Stimulated activated CD4-positive, alpha-beta T cell treated with anti-CD3 and anti-CD28 coated beads, Interleukin-15, amount 100 ng/mL, for 48 hours (primary cell): ENCODE measurements around the gene SERPINA1.
A peak's percentile ranks its signal among the peaks of the same experiment; 100 is the strongest.

Experiments
- DNase-seq, 2 donors: peaks; one replicate each; pipeline ENCODE4 v3.0.0-alpha.2; 2020; ENCODE audit warnings: low read depth in 2 of 2

SERPINA1 gene

GRCh38 chr14:94397289-94398181 is 9.1 kb upstream of the SERPINA1 start:
- DNase-seq, result no peak

- no peak for DNase-seq
These were observed 8.3 kb upstream of the SERPINA1 start for GRCh38 chr14:94396628-94397225.

GRCh38 chr14:94395888-94396574 is 7.6 kb upstream of the SERPINA1 start:
- no peak for DNase-seq

GRCh38 chr14:94395282-94395887 is 7.0 kb upstream of the SERPINA1 start:
- no peak for DNase-seq

- peak; percentile 25 to 35 for DNase-seq
These were observed 6.3 kb upstream of the SERPINA1 start for GRCh38 chr14:94394581-94395207.

GRCh38 chr14:94394025-94394493 is 5.7 kb upstream of the SERPINA1 start:
- DNase-seq, result no peak

GRCh38 chr14:94393474-94393873 is 5.1 kb upstream of the SERPINA1 start:
- DNase-seq, result no peak

- peak; percentile 14 to 43 for DNase-seq
These were observed 4.1 kb upstream of the SERPINA1 start for GRCh38 chr14:94392510-94392935.

- DNase-seq, result no peak
These were observed 3.0 kb upstream of the SERPINA1 start for GRCh38 chr14:94391281-94391975.

GRCh38 chr14:94390372-94391086 is 2.1 kb upstream of the SERPINA1 start:
- no peak for DNase-seq

GRCh38 chr14:94389731-94390371 is 1.4 kb upstream of the SERPINA1 start:
- DNase-seq, result no peak

GRCh38 chr14:94389104-94389469 is 685 bp upstream of the SERPINA1 start:
- DNase-seq, result no peak

- DNase-seq, result no peak
These were observed 397 bp downstream of the SERPINA1 start for GRCh38 chr14:94388027-94388383.

- DNase-seq, result no peak
These were observed 1.1 kb downstream of the SERPINA1 start for GRCh38 chr14:94387051-94388026.

- DNase-seq, result no peak
These were observed 2.0 kb downstream of the SERPINA1 start for GRCh38 chr14:94386085-94387031.

- DNase-seq, result no peak
These were observed 2.8 kb downstream of the SERPINA1 start for GRCh38 chr14:94385553-94386057.

- DNase-seq, result no peak
These were observed 4.1 kb downstream of the SERPINA1 start for GRCh38 chr14:94384342-94384741.
